ENCODE data around the gene FCER2. TPM values are rescaled to one million over a fixed set of nuclear protein-coding genes. Genes with fewer than 3 reads are reported as not detected.

FCER2 gene
- total and polyA plus RNA-seq, 8 donors: 0.48 to 1.5 TPM; not detected in 6

- H3K4me1 ChIP-seq: peaks cover 0 to 13% (median 4%) of the 10 kb centered on the region in 4 donors
- peaks cover 0 to 7% (median 0%) of the 10 kb centered on the region in 4 donors for H3K9me3 ChIP-seq
- peaks cover 0 to 86% (median 47%) of the 10 kb centered on the region in 3 donors for H3K27me3 ChIP-seq
- peak overlapping the region in 2 of 5 donors; percentile 46 to 50 for H3K27ac ChIP-seq
- WGBS, 5 donors: 43 to 57% (median 54%) methylated on average over 15 to 21 of the region's 21 CpGs
- intact Hi-C loops (cut with DNase I; ENCODE audit: low total_unique reads): no loop called here
- H3K36me3 ChIP-seq: no peaks in the 10 kb centered on the region
- TF ChIP-seq POLR2AphosphoS5 (IDR thresholded peaks at IDR 0.05): no peak
- TF ChIP-seq CTCF (IDR thresholded peaks at IDR 0.05): no peak
- TF ChIP-seq EP300 (IDR thresholded peaks at IDR 0.05): no peak
- TF ChIP-seq POLR2A (IDR thresholded peaks at IDR 0.05): no peak
- H3K4me3 ChIP-seq: no peak overlapping the region
- DNase-seq: peak; percentile 70 to 78
Measured at GRCh38 chr19:7674010-7675005, 27.6 kb downstream of the FCER2 start.

- intact Hi-C loops (cut with DNase I; ENCODE audit: low total_unique reads): no loop called here
- WGBS, 5 donors: 41 to 56% (median 44%) methylated on average over 6 to 9 of the region's 9 CpGs
Measured at GRCh38 chr19:7672522-7672921, 29.4 kb downstream of the FCER2 start.

DNA sequence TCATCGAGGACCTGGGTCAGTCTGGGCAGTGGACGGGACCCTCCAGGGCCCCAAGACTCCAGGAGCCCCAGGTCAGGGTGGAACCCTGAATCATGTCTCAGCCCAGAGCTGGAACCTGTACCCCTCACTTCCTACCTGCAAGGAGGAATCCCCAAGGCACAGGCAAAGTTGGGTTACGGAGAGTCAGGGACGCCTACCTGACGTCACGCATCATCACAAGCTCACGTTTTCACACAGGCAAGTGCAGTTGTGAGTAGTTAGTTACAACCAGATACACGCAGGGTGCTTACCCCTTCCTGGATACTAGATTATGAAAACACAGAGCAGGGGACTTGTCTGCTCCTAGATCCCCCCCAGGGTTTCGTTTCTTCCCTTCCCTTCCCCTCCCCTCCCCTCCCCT lies 31.1 kb downstream of the FCER2 start:
- intact Hi-C loops (cut with DNase I; ENCODE audit: low total_unique reads): no loop called here
- whole genome bisulfite sequencing, 5 donors: 20 to 42% (median 33%) methylated on average over 7 to 9 of the region's 9 CpGs
- peaks cover 0 to 60% (median 30%) of the 10 kb centered on the region in 3 donors for H3K27me3 ChIP-seq
- H3K4me1 ChIP-seq: peaks cover 0 to 13% (median 4%) of the 10 kb centered on the region in 4 donors
- H3K9me3 ChIP-seq: peaks cover 0 to 7% (median 0%) of the 10 kb centered on the region in 4 donors
- no peak for TF ChIP-seq POLR2A (IDR thresholded peaks at IDR 0.05)
- TF ChIP-seq POLR2AphosphoS5 (IDR thresholded peaks at IDR 0.05): no peak
- no peak for TF ChIP-seq EP300 (IDR thresholded peaks at IDR 0.05)
- no peak for TF ChIP-seq CTCF (IDR thresholded peaks at IDR 0.05)
- no peak for DNase-seq
- no peaks in the 10 kb centered on the region for H3K36me3 ChIP-seq
- H3K27ac ChIP-seq: no peak overlapping the region
- H3K4me3 ChIP-seq: no peak overlapping the region

More at GRCh38 chr19:7672522-7672921, 29.4 kb downstream of the FCER2 start:
- no peak overlapping the region for H3K4me3 ChIP-seq
- H3K4me1 ChIP-seq: peaks cover 0 to 13% (median 4%) of the 10 kb centered on the region in 4 donors
- TF ChIP-seq POLR2A (IDR thresholded peaks at IDR 0.05) (no peak), EP300 (IDR thresholded peaks at IDR 0.05) (no peak), CTCF (IDR thresholded peaks at IDR 0.05) (no peak), POLR2AphosphoS5 (IDR thresholded peaks at IDR 0.05) (no peak)
- no peak overlapping the region for H3K27ac ChIP-seq
- no peaks in the 10 kb centered on the region for H3K36me3 ChIP-seq
- DNase-seq: no peak
- H3K27me3 ChIP-seq: peaks cover 0 to 77% (median 40%) of the 10 kb centered on the region in 3 donors
- H3K9me3 ChIP-seq: peaks cover 0 to 7% (median 0%) of the 10 kb centered on the region in 4 donors

DNA sequence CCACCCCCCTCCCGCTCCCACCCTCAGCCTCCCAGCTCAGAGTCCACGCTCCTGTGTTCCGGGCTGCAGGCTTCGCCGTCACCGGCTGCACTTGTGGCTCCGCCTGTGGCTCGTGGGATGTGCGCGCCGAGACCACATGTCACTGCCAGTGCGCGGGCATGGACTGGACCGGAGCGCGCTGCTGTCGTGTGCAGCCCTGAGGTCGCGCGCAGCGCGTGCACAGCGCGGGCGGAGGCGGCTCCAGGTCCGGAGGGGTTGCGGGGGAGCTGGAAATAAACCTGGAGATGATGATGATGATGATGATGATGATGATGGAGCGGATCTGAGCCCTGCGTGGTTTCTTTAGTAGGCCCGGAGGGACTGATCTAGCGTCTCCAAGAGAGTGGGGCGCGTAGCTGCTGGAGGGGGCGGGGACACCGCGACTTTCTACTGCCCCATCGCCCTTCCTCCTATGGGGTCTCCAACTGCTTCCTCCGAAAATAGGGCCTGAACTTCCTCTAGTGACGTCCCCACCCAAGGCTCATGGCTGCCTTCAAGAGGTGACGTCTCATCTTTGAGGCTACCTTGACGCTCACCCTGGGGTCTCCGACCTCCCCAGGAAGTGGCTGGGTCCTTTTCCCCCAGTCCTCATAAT lies 31.7 kb downstream of the FCER2 start:
- Histone ChIP-seq H3K9me3 (peaks cover 0 to 7% (median 0%) of the 10 kb centered on the region in 4 donors), H3K36me3 (no peaks in the 10 kb centered on the region), H3K27me3 (peaks cover 0 to 55% (median 30%) of the 10 kb centered on the region in 3 donors), H3K4me1 (peaks cover 0 to 13% (median 4%) of the 10 kb centered on the region in 4 donors), H3K27ac (no peak overlapping the region), H3K4me3 (peak overlapping the region in 2 of 4 donors; percentile 12 to 13)
- 2 to 7% (median 2%) methylated on average over 29 to 43 of the region's 43 CpGs for WGBS, 5 donors
- TF ChIP-seq CTCF (IDR thresholded peaks at IDR 0.05): no peak
- no peak for TF ChIP-seq POLR2AphosphoS5 (IDR thresholded peaks at IDR 0.05)
- no peak for TF ChIP-seq EP300 (IDR thresholded peaks at IDR 0.05)
- no peak for TF ChIP-seq POLR2A (IDR thresholded peaks at IDR 0.05)
- DNase-seq: peak in 1 of 2 donors; percentile 75
- intact Hi-C loops (cut with DNase I; ENCODE audit: low total_unique reads): no loop called here
